T47D (cell line): ENCODE measurements around the gene MDGA2.
"Not testable (repeated sequence)": the region's sequence is repeated elsewhere in the genome, so short reads cannot be mapped to it uniquely, and the experiment has no call there.

Source experiments
- DNase-seq, 2 experiments: peaks; one replicate each; pipeline versions ENCODE4 v3.0.0 to v3.0.0-alpha.2; 2011 to 2012; ENCODE audit warnings: low read depth in 1 of 2, low spot score in 1 of 2
- JUND ChIP-seq: IDR thresholded peaks from 2 replicates; pipeline ENCODE4 v1.6.1; 2012; ENCODE audit warnings: low read depth
- in situ Hi-C: cut with HindIII; loops from 2 replicates; pipeline ENCODE4 v1.10.0; 2016; ENCODE audit warnings: low sequenced_read_pairs, low pct_unique_long_range_greater_than_20kb

The MDGA2 gene

DNA sequence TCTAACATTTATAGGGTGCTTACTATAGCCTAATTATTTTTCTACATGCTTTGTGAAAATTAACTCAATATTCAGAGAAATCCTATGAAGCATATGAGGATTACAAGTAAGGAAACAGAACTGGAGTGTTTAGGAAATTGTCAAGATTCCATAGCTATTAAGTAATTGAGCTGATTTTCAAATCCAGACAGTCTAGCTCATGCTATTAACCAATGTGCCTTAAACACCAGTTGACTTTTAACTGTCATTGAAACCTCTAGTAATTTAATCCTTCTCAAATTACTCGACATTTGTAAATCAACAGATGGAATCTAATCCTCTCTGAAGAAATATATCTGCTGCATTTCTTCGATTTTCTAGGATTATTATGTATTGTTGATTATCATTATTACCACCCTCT is 488.9 kb downstream of the MDGA2 start:
- in situ Hi-C loops, result no loop called here
- TF ChIP-seq JUND, result no peak
- DNase-seq, result no peak

DNA sequence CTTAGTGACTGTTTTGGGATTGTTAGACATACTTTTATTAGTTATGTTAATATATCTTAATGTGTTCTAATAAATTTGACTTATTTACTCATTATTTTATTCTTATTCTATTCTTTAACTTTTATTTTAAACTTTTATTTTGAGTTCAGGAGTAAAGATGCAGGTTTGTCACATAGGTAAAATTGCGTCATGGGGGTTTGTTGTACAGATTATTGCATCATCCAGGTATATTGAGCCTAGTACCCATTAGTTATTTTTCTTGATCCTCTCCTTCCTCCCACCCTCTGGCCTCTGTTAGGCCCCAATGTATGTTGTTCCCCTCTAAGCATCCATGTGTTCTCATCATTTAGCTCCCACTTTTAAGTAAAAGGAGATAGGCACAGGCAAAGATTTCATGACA is 495.5 kb downstream of the MDGA2 start:
- in situ Hi-C loops, result no loop called here
- no peak for TF ChIP-seq JUND
- DNase-seq, result no peak

DNA sequence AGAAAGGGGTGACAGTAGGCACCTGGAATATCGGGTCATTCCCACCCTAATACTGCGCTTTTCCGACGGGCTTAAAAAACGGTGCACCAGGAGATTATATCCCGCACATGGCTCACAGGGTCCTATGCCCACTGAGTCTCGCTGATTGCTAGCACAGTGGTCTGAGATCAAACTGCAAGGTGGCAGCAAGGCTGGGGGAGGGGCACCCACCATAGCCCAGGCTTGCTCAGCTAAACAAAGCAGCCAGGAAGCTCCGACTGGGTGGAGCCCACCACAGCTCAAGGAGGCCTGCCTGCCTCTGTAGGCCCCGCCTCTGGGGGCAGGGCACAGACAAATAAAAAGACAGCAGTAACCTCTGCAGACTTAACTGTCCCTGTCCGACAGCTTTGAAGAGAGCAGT is 503.5 kb downstream of the MDGA2 start:
- in situ Hi-C loops, result not testable (repeated sequence)

DNA sequence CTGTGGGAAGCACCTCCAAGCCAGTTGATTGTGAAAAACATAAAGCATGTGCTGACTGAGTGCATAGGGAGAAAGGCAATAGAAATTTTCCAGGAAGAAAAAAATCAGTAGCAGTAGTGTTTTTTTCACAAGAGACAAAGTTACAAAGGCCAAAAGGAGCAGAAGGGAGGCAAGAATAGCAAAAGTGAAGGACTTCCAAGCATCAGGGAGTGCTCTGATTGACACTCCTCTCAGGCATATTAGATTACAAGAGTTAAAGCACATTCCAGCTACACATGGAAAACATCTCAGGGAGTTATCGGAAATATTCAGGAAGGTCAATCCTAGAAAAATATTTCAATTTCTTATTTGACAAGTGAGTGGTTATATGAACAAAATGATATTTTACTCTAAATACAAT is 508.0 kb downstream of the MDGA2 start:
- in situ Hi-C loops, result no loop called here
- TF ChIP-seq JUND, result no peak
- DNase-seq, result no peak

More for the DNA sequence above, 503.5 kb downstream of the MDGA2 start:
- DNase-seq, result not testable (repeated sequence)

DNA sequence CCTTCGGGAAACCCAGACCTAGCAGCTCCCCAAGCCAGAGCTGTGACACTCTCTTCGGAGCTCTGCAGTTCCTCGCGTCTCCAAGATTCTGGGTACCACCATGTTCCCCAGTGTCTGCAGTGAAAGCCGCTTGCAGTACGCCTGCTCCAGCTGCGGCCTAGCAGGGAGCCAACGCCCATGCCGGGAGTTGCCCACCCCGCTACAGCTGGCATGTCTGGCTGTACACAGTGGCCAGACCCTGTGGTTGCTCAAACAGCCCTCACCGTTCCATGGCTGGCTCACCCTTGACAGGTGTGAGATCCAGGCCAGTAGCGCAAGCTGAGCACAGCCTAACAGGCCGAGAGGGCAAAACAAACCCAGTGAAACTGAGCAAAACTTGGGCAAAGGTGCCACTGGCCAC is 520.0 kb downstream of the MDGA2 start:
- in situ Hi-C loops, result no loop called here
- TF ChIP-seq JUND, result no peak
- no peak for DNase-seq

DNA sequence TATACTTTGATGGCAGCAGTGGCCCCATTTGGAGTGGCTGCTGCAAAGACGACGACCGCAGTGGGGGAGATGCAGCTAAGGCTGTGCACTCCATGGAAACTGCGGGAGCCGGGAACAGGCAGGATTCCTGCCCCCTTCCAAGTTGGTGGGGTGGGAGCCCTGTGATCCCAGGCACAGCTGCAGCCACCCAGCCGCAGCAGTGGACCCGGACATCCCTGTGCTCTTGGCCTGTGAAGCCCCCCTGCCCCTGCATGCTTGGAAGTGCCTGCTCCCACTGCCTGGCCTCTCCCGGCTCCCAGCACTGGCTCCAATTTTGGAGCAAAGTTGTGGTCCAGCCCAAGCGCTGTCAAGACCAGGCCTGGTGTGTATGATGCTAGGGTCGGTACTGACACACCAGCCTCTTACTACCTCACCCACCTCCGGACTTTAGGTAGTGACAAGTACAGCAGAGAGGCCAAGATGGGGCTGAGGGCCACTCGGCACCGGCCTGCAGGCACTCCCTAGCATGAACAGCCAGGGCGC is 521.1 kb downstream of the MDGA2 start:
- in situ Hi-C loops, result no loop called here
- DNase-seq, result no peak
- no peak for TF ChIP-seq JUND

DNA sequence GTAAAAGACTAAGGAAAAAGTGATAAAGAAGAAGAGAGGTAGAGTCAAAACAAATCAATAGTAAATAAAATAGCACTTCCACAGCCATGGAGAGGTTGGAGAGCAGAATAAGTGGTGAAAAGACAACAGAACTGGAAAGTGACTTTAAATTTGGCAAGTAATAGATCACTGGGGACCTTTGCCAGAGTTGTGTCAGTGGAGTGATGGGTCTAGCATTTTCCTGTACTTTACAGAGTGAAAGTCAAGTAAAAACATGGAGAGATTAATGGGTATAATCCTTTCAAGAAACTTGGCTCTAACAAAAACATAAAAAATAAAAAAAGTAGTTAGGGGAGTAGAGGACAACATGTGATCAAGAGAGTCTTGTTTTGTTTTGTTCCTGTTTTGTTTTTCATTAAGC is 521.7 kb downstream of the MDGA2 start:
- in situ Hi-C loops, result no loop called here
- no peak for DNase-seq
- no peak for TF ChIP-seq JUND

DNA sequence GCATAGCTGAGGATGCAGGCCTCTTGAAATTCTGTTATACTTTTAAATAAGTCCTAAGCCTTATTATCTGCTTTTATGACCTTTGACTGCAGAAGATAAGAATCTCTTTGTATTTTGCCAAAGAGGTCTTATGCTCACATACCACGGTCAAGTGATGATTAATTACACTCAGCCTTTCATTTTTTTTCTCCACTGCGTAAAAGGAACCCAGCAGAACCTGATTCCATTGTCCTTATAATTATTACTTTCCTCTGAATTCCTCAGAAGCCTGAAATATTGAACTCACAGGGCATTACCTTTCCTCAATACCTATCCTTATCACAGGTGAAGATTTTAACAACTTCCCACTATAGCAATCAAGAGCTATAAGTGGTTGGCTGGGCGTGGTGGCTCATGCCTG is 525.1 kb downstream of the MDGA2 start:
- DNase-seq, result no peak
- in situ Hi-C loops, result no loop called here

DNA sequence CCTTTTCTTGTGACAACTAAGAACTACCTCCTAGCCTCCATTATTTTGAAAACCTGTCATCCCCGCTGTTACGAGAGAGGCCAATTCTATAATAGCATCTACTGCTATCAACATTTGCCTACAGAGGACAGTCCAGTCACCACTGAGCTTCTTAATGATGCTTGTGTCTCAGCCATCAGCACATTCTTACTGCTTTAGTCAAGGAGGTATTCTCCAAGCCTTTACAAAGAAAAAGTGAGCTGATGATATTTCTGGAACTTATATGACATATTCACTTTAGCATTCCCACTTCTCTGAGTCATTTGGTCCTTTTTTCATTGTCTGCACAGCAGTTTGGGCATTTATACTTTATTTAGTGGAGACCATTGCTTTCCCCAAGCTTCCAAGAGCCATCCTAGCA is 526.1 kb downstream of the MDGA2 start:
- in situ Hi-C loops, result no loop called here
- no peak for DNase-seq
- no peak for TF ChIP-seq JUND

More for the DNA sequence above, 525.1 kb downstream of the MDGA2 start:
- TF ChIP-seq JUND, result no peak

DNA sequence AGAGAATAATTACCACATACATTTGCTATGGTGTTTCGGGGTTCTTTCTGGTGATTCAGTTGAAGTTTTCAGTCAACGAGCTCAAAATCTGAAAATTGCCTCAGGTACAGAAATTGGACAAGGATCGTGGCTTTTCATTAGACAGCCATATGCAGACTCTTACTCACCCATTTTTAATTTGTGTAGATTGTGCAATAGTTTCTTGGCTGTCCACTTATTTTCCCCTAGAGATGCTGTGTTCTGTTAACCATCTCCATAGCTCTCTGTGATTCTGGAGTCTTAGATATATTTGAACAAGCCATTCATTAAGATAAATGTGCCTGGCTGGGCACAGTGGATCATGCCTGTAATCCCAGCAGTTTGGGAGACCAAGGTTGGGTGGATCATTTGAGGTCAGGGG is 526.7 kb downstream of the MDGA2 start:
- TF ChIP-seq JUND, result no peak
- in situ Hi-C loops, result no loop called here
- DNase-seq, result no peak

DNA sequence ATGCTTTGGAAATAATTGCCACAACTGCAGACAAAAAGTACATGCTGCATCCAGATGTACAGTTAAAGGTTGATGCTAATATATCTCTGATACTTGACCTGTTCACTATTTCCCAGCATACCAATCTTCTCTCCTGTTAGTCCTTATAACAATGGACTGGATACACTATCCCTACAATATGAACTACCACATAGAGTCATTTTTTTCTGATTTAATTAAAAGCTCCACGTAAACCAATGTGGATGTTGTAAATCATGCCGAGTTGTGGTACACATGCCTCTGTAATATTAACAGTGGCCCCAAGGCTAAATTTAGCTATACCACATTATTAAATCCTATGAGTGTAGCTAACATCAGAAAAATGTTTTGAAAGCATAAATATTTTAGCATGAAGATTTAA is 554.8 kb downstream of the MDGA2 start:
- DNase-seq, result no peak
- in situ Hi-C loops, result no loop called here
- no peak for TF ChIP-seq JUND

DNA sequence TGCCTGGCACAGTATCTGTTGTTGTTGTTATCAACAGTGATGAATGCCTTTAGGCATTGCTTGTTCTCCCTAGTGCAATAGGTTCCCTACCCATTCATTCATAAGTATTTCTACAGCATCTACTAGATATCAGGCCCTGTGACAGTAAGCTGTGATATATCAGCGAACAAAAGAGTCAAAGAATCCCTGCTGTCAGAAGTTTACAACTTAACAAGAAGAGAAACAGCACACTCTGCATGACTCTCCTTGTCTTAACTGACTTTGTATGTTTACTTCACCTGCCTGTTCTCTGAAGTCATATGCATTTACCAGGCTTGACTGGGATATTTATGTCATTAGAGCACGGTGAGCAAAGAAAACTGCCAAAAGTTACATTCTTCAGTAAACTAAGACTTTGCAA is 571.6 kb downstream of the MDGA2 start:
- DNase-seq, result no peak
- in situ Hi-C loops, result no loop called here
- TF ChIP-seq JUND, result no peak

DNA sequence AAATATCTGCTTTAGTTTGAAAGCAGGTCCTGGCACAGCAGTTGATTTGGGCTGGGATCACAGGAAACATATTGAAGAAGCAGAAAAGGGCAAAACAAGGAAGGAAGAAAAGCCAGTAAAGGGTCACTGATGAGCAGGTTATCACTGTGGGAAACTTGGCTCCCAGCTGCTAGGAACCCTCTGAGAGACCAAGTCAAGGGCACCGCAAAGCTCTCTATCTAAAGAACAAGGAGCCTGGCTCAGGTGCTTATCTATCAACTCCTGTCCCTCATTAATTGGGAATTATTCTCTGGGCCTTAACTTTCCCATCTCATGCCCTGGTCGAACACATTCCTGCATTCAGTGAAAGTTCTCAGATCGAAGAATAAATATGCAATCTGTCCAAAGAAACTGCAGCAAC is 572.9 kb downstream of the MDGA2 start:
- DNase-seq, result no peak
- in situ Hi-C loops, result no loop called here
- TF ChIP-seq JUND, result no peak

DNA sequence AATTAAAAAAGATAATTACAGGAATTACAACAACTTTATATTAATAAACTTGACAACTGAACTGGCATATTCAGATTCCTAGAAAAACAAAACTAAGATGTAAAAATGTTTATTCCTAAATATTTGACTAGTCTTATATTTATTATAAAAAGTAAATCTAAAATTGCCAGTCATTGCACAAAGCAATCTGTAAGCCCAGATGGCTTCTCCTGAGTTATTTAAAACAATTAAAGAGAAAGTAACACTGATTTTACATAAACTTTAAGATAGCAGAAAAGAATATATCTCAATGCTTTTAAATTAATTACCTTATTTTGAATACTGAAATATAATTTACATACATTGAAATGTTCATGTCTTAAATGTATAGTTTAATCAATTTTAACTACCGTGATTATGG is 589.7 kb downstream of the MDGA2 start:
- in situ Hi-C loops, result no loop called here
- no peak for TF ChIP-seq JUND

More for the DNA sequence above, 589.7 kb downstream of the MDGA2 start:
- no peak for DNase-seq
